Prostate gland (tissue), 2 donors: ENCODE measurements around the gene FGFBP3. TPM values are rescaled to one million over a fixed set of nuclear protein-coding genes. Genes with fewer than 3 reads are reported as not detected.
A peak's percentile ranks its signal among the peaks of the same experiment; 100 is the strongest.

Experiments used
- DNase-seq: peaks from one replicate; pipeline ENCODE4 v3.0.0-alpha.2; 2019; ENCODE audit warnings: low spot score
- H3K27ac ChIP-seq, 2 donors: fragments of 200-600 bp; sonication (generic); 2 replicates each; pipeline ENCODE4 v1.5.1; 2017 to 2019
- H3K27me3 ChIP-seq: fragments of 200-600 bp; sonication (generic); replicated peaks from 2 replicates; pipeline ENCODE4 v1.5.1; 2019; ENCODE audit not compliant: insufficient read depth
- H3K36me3 ChIP-seq, 2 donors: fragments of 200-600 bp; sonication (generic); 1 replicate in 1 of 2; 2 replicates in 1 of 2; pipeline versions ENCODE4 v1.5.1 to v1.8.1; 2017 to 2019
- H3K4me1 ChIP-seq: fragments of 200-600 bp; sonication (generic); replicated peaks from 2 replicates; pipeline ENCODE4 v1.5.1; 2019
- H3K4me3 ChIP-seq, 2 donors: fragments of 200-600 bp; sonication (generic); 2 replicates each; pipeline ENCODE4 v1.5.1; 2017 to 2019
- H3K9me3 ChIP-seq: fragments of 200-600 bp; sonication (generic); 2 replicates; pipeline ENCODE4 v1.5.1; 2017
- POLR2A ChIP-seq: fragments of 450-650 bp; IDR thresholded peaks from one replicate; pipeline ENCODE4 v1.6.1; 2016; ENCODE audit warnings: antibody characterized with exemption, mild to moderate bottlenecking
- POLR2AphosphoS5 ChIP-seq: sonication (generic); formaldehyde crosslinking; IDR thresholded peaks from one replicate; pipeline ENCODE4 v1.6.1; 2017; ENCODE audit warnings: antibody characterized with exemption
- WGBS: methylation state at CpG from one replicate; pipeline ENCODE4 v1.1.5; 2018; 5-methylcytosine and 5-hydroxymethylcytosine counted together
- intact Hi-C: fragments of 100-400 bp; cut with DNase I; formaldehyde crosslinking; loops from one replicate; pipeline ENCODE4 v1.14.2; 2022
- total RNA-seq, 2 donors: library from RNA; depleted of rRNA; stranded (reverse); fragments of >200 nt; gene quantifications; one replicate each; pipeline ENCODE4 v1.1.0, GENCODE V29; 2016
- TF ChIP-seq, protein P1 (sequence below), 4 experiments: fragments of 200-600 bp in 2 of 4; fragments of 450-650 bp in 2 of 4; sonication (generic) in 2 of 4; IDR thresholded peaks; 1 replicate in 3 of 4; 2 replicates in 1 of 4; pipeline ENCODE4 v1.5.1; 2016 to 2019; ENCODE audit warnings: antibody characterized with exemption in 4 of 4, mild to moderate bottlenecking in 2 of 4, moderate library complexity in 2 of 4

FGFBP3 gene, protein sequence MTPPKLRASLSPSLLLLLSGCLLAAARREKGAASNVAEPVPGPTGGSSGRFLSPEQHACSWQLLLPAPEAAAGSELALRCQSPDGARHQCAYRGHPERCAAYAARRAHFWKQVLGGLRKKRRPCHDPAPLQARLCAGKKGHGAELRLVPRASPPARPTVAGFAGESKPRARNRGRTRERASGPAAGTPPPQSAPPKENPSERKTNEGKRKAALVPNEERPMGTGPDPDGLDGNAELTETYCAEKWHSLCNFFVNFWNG
- 1 to 10 TPM; 2.3 to 3.4 TPM for total RNA-seq

DNA sequence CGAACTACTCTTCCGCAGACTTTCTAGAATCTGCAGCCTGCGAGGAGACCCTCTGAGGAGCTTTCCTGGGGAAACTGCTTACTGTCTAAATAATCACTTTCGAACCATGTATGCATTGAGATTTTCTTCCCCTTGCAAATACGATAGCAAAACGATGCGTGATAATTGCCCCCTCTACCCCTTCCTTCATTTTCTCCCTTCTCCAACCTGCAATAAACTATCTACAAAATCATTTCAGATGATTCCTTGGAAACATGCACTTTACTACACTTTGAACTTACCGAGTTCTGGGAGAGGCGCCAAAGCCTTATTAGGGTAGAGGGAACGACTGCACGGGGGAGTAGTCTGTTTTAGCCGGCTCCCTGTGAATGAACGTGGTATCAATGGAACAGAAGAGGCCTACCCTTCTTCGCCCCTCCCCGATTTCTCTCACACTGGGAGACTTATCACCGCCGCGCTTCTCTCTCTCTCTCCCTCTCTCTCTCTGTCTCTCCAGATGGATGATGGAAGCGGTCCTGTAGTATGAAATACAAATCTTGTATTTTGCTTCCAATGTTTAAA, at the start of gene FGFBP3:
Gene FGFBP3 (minus strand): TSS at position 370 of the 561 bp plus-strand sequence. CDS start 517 bp downstream, outside the sequence.
- TF ChIP-seq POLR2A (no peak), POLR2AphosphoS5 (no peak)
- TF ChIP-seq, protein P1, sequence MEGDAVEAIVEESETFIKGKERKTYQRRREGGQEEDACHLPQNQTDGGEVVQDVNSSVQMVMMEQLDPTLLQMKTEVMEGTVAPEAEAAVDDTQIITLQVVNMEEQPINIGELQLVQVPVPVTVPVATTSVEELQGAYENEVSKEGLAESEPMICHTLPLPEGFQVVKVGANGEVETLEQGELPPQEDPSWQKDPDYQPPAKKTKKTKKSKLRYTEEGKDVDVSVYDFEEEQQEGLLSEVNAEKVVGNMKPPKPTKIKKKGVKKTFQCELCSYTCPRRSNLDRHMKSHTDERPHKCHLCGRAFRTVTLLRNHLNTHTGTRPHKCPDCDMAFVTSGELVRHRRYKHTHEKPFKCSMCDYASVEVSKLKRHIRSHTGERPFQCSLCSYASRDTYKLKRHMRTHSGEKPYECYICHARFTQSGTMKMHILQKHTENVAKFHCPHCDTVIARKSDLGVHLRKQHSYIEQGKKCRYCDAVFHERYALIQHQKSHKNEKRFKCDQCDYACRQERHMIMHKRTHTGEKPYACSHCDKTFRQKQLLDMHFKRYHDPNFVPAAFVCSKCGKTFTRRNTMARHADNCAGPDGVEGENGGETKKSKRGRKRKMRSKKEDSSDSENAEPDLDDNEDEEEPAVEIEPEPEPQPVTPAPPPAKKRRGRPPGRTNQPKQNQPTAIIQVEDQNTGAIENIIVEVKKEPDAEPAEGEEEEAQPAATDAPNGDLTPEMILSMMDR (IDR thresholded peaks at IDR 0.05), result no peak
- peak within 1 kb of the TSS; percentile 74 to 76 for H3K4me3 ChIP-seq
- no peaks in the 10 kb centered on the region for H3K9me3 ChIP-seq
- H3K4me1 ChIP-seq, result no peaks in the 10 kb centered on the region
- WGBS, result under 1% methylated on average over 19 of the region's 19 CpGs
- no peaks in the 10 kb centered on the region for H3K27me3 ChIP-seq
- peak within 1 kb of the TSS; percentile 35 to 50 for H3K27ac ChIP-seq
- no peak for DNase-seq
- no peaks in the 10 kb centered on the region for H3K36me3 ChIP-seq
- intact Hi-C loops, result no loop called here

DNA sequence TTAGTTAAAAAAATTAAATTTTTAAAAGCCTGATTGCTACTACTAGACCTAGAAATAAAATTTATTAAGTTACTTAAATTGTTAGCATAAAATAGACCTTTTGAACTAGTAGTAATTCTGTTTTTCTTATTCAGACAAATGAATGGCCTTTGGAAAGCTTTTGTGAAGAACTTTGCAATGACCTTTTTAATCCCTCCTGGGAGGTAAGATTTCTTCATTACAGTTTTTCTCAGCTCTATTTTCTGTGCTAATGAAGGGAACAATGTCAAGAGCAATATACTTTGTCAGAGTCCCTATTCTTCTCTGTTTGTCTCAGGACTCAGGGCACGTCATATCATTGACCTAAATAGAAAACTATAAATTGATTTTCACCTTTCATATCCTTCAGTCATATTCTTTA, 47.8 kb upstream of the FGFBP3 start:
- TF ChIP-seq, protein P1 (IDR thresholded peaks at IDR 0.05), result no peak
- no peak for TF ChIP-seq POLR2AphosphoS5
- TF ChIP-seq POLR2A, result no peak
- Histone ChIP-seq H3K27me3 (no peaks in the 10 kb centered on the region), H3K4me3 (no peak overlapping the region), H3K4me1 (no peaks in the 10 kb centered on the region), H3K36me3 (no peaks in the 10 kb centered on the region), H3K9me3 (no peaks in the 10 kb centered on the region), H3K27ac (no peak overlapping the region)
- no peak for DNase-seq
- WGBS, result 95% methylated on average over 1 of the region's 1 CpG
- intact Hi-C loops, result no loop called here

DNA sequence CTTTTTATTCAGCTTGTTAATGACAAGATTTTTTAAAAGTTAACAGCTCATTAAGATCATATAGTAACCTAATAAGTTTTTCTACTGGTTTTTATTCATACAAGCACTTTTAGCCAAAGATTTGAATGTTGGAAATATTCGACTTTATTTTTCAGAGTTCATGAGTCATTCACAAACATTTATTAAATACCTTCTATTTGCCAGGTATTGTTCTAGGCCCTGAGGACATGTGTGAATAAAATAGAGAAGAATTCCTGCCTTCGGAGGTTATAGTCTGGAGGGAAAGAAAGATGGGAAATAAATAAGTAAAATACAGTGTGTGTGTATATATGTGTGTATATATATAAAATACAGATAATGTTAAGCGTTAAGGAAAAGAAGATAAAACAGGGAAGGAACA, 45.8 kb upstream of the FGFBP3 start:
- TF ChIP-seq POLR2AphosphoS5 (no peak), POLR2A (no peak)
- TF ChIP-seq, protein P1 (IDR thresholded peaks at IDR 0.05), result no peak
- Histone ChIP-seq H3K27ac (no peak overlapping the region), H3K9me3 (no peaks in the 10 kb centered on the region), H3K4me3 (no peak overlapping the region), H3K4me1 (no peaks in the 10 kb centered on the region), H3K27me3 (no peaks in the 10 kb centered on the region), H3K36me3 (no peaks in the 10 kb centered on the region)
- intact Hi-C loops, result no loop called here
- 65% methylated on average over 3 of the region's 3 CpGs for WGBS
- no peak for DNase-seq

DNA sequence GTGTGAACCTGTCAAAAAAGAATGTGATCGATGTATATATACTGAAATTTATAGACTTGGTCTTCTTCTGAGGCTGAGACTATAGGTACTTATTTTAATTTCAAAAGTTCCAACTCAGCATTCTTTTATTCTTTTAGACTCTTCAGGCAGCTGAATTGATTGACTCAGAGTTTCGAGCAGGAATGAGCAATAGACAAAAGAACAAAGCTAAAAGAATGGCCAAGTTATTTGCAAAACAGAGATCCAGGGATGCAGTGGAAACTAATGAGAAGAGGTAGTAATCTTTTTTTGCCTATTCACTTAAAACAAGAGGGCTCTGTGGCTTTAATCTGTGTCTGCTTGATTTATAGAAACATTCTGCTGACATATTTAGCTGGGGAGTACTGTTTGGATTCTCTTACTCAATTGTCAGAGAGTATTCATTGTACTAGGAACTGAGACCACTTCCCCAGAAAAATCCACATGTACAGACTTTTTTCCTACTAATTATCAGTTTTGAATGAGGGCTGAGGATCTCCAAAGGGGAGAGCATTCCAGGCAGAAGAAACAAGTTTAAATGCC, 44.4 kb upstream of the FGFBP3 start:
- WGBS, result 90% methylated on average over 2 of the region's 2 CpGs
- H3K4me1 ChIP-seq, result no peaks in the 10 kb centered on the region
- no peaks in the 10 kb centered on the region for H3K36me3 ChIP-seq
- intact Hi-C loops, result no loop called here
- H3K9me3 ChIP-seq, result no peaks in the 10 kb centered on the region
- no peak overlapping the region for H3K4me3 ChIP-seq
- no peak overlapping the region for H3K27ac ChIP-seq
- H3K27me3 ChIP-seq, result no peaks in the 10 kb centered on the region
- no peak for TF ChIP-seq POLR2AphosphoS5
- TF ChIP-seq POLR2A, result no peak
- TF ChIP-seq, protein P1 (IDR thresholded peaks at IDR 0.05), result no peak
- DNase-seq, result no peak
